HG02970 (cell line): Measurements from ENCODE around the gene PDK2.

Source experiments
- ATAC-seq: cut with Tn5 transposase; IDR thresholded peaks from one replicate; pipeline ENCODE4 v1.9.1; 2021; ENCODE audit warnings: mild to moderate bottlenecking, moderate library complexity, moderate number of reproducible peaks; ENCODE audit not compliant: unreplicated experiment, low FRiP score

Gene PDK2

GRCh38 chr17:50133028-50133768 lies 38.0 kb downstream of the PDK2 start:
- ATAC-seq: no peak

- ATAC-seq: no peak
Observed at GRCh38 chr17:50133769-50134099, 38.6 kb downstream of the PDK2 start.

GRCh38 chr17:50134206-50135110 lies 39.3 kb downstream of the PDK2 start:
- ATAC-seq: no peak

GRCh38 chr17:50135316-50136095 lies 40.4 kb downstream of the PDK2 start:
- ATAC-seq: no peak

GRCh38 chr17:50136096-50136687 lies 41.0 kb downstream of the PDK2 start:
- ATAC-seq: no peak

GRCh38 chr17:50137042-50137441 lies 41.9 kb downstream of the PDK2 start:
- ATAC-seq: no peak

GRCh38 chr17:50139185-50139783 lies 44.1 kb downstream of the PDK2 start:
- ATAC-seq: no peak

GRCh38 chr17:50139950-50140885 lies 45.1 kb downstream of the PDK2 start:
- no peak for ATAC-seq

- ATAC-seq: no peak
Observed at GRCh38 chr17:50141026-50141744, 46.0 kb downstream of the PDK2 start.

GRCh38 chr17:50141745-50142110 lies 46.6 kb downstream of the PDK2 start:
- ATAC-seq: no peak

GRCh38 chr17:50143461-50144176 lies 48.5 kb downstream of the PDK2 start:
- ATAC-seq: no peak

GRCh38 chr17:50144355-50144754 lies 49.2 kb downstream of the PDK2 start:
- no peak for ATAC-seq

- ATAC-seq: no peak
Observed at GRCh38 chr17:50144845-50145531, 49.8 kb downstream of the PDK2 start.

GRCh38 chr17:50145532-50146229 lies 50.5 kb downstream of the PDK2 start:
- ATAC-seq: no peak

- no peak for ATAC-seq
Observed at GRCh38 chr17:50146230-50146926, 51.2 kb downstream of the PDK2 start.
